ENCODE data around the gene SRCAP.

- TF ChIP-seq GABPA (IDR thresholded peaks at IDR 0.05; ENCODE audit: low read depth) (no peak), POLR2AphosphoS5 (IDR thresholded peaks at IDR 0.05; ENCODE audit: low read depth, low read length) (no peak), CTCF (IDR thresholded peaks at IDR 0.05) (no peak), RAD21 (IDR thresholded peaks at IDR 0.05; ENCODE audit: low read length) (no peak), USF1 (IDR thresholded peaks at IDR 0.05; ENCODE audit: borderline replicate concordance, low read depth) (no peak)
Observed at GRCh38 chr16:30737794-30738648, 39.0 kb downstream of the SRCAP start.
